Trophoblast cell (in vitro differentiated cells and primary cell): Measurements from ENCODE around the gene KLHDC7B.

ENCODE experiments used
- DNase-seq, 2 donors: peaks; one replicate each; pipeline ENCODE4 v3.0.0-alpha.2; 2016
- H2AFZ ChIP-seq: 2 replicates; pipeline ENCODE4 v1.6.1; 2013; ENCODE audit warnings: low read length, moderate library complexity, mild to moderate bottlenecking; ENCODE audit not compliant: insufficient read depth, poor library complexity
- H2AK5ac ChIP-seq: 2 replicates; pipeline ENCODE4 v1.6.1; 2013; ENCODE audit warnings: mild to moderate bottlenecking, low read length
- H2BK120ac ChIP-seq: 2 replicates; pipeline ENCODE4 v1.6.1; 2013; ENCODE audit warnings: low read length, mild to moderate bottlenecking, moderate library complexity; ENCODE audit not compliant: insufficient read depth, poor library complexity
- H2BK12ac ChIP-seq: 2 replicates; pipeline ENCODE4 v1.6.1; 2013; ENCODE audit warnings: mild to moderate bottlenecking, low read length, moderate library complexity
- H2BK5ac ChIP-seq: 2 replicates; pipeline ENCODE4 v1.6.1; 2013; ENCODE audit warnings: low read length, low read depth, moderate library complexity, mild to moderate bottlenecking; ENCODE audit not compliant: poor library complexity
- H3K14ac ChIP-seq: 2 replicates; pipeline ENCODE4 v1.6.1; 2013; ENCODE audit warnings: mild to moderate bottlenecking, low read length
- H3K18ac ChIP-seq: 2 replicates; pipeline ENCODE4 v1.6.1; 2013; ENCODE audit warnings: mild to moderate bottlenecking, low read length
- H3K23ac ChIP-seq: 2 replicates; pipeline ENCODE4 v1.6.1; 2013; ENCODE audit warnings: low read length
- H3K27ac ChIP-seq: 2 replicates; pipeline ENCODE4 v1.5.1; 2013; ENCODE audit warnings: low read depth, mild to moderate bottlenecking, inconsistent platforms, low read length, moderate library complexity
- H3K27me3 ChIP-seq: 2 replicates; pipeline ENCODE4 v1.6.1; 2013; ENCODE audit warnings: inconsistent platforms, mild to moderate bottlenecking, low read length, moderate library complexity; ENCODE audit not compliant: insufficient read depth
- H3K36me3 ChIP-seq, 2 experiments: 1 replicate in 1 of 2; 2 replicates in 1 of 2; pipeline ENCODE4 v1.6.1; 2013; ENCODE audit warnings: low read length in 2 of 2, mild to moderate bottlenecking in 2 of 2, moderate library complexity in 1 of 2; ENCODE audit not compliant: insufficient read depth in 2 of 2, control insufficient read depth in 1 of 2
- H3K4ac ChIP-seq: 2 replicates; pipeline ENCODE4 v1.6.1; 2013; ENCODE audit warnings: low read depth, mild to moderate bottlenecking, low read length, moderate library complexity
- H3K4me1 ChIP-seq, 2 experiments: 1 replicate in 1 of 2; 2 replicates in 1 of 2; pipeline ENCODE4 v1.6.1; 2013; ENCODE audit warnings: low read length in 2 of 2, mild to moderate bottlenecking in 2 of 2, moderate library complexity in 1 of 2; ENCODE audit not compliant: insufficient read depth in 2 of 2, control insufficient read depth in 1 of 2
- H3K4me2 ChIP-seq: 2 replicates; pipeline ENCODE4 v1.6.1; 2013; ENCODE audit warnings: inconsistent platforms, mild to moderate bottlenecking, low read length, moderate library complexity
- H3K4me3 ChIP-seq: 2 replicates; pipeline ENCODE4 v1.5.1; 2013; ENCODE audit warnings: mild to moderate bottlenecking, low read depth, low read length, inconsistent platforms
- H3K79me1 ChIP-seq: one replicate; pipeline ENCODE4 v1.6.1; 2013; ENCODE audit warnings: low read length
- H3K79me2 ChIP-seq: 2 replicates; pipeline ENCODE4 v1.6.1; 2013; ENCODE audit warnings: low read length, mild to moderate bottlenecking; ENCODE audit not compliant: control insufficient read depth, insufficient read depth, poor library complexity
- H3K9ac ChIP-seq: 2 replicates; pipeline ENCODE4 v1.6.1; 2013; ENCODE audit warnings: mild to moderate bottlenecking, low read length
- H3K9me3 ChIP-seq: 2 replicates; pipeline ENCODE4 v1.6.1; 2013; ENCODE audit warnings: low read depth, mild to moderate bottlenecking, control low read depth, inconsistent platforms, low read length; ENCODE audit not compliant: insufficient read depth
- H4K12ac ChIP-seq: 2 replicates; pipeline ENCODE4 v1.6.1; 2013; ENCODE audit warnings: low read depth, mild to moderate bottlenecking, low read length, moderate library complexity
- H4K8ac ChIP-seq: 2 replicates; pipeline ENCODE4 v1.6.1; 2013; ENCODE audit warnings: low read depth, mild to moderate bottlenecking, low read length, moderate library complexity
- H4K91ac ChIP-seq: one replicate; pipeline ENCODE4 v1.6.1; 2013; ENCODE audit warnings: low read depth, mild to moderate bottlenecking, low read length, moderate library complexity
- WGBS: extraction: QIAGEN DNeasy Blood & Tissue Kit; methylation state at CpG from one replicate; pipeline ENCODE4 v1.1.7; 2013; ENCODE audit warnings: missing lambda C conversion rate; ENCODE audit not compliant: insufficient read length, insufficient coverage; ENCODE audit errors: extremely low coverage; 5-methylcytosine and 5-hydroxymethylcytosine counted together

Gene KLHDC7B

GRCh38 chr22:50577987-50578775 is 32.5 kb downstream of the KLHDC7B start, which contains the start of gene CPT1B:
CPT1B (minus strand) TSS chr22:50578427; CDS start chr22:50577915, 512 bp downstream.
- peaks cover 7% of the 10 kb centered on the region for H3K79me2 ChIP-seq
- H2AK5ac ChIP-seq, result no peak within 1 kb of the TSS
- H3K27me3 ChIP-seq, result no peaks in the 10 kb centered on the region
- no peak within 1 kb of the TSS for H4K12ac ChIP-seq
- H3K18ac ChIP-seq, result no peak within 1 kb of the TSS
- H2BK5ac ChIP-seq, result no peak within 1 kb of the TSS
- H4K91ac ChIP-seq, result no peak within 1 kb of the TSS
- H3K14ac ChIP-seq, result no peak within 1 kb of the TSS
- DNase-seq, result peak in 1 of 2 donors; percentile 30
- no peak within 1 kb of the TSS for H2BK120ac ChIP-seq
- peaks cover 2% of the 10 kb centered on the region for H3K9me3 ChIP-seq
- H3K4me2 ChIP-seq, result no peak within 1 kb of the TSS
- H3K23ac ChIP-seq, result no peak within 1 kb of the TSS
- H4K8ac ChIP-seq, result no peak within 1 kb of the TSS
- no peak within 1 kb of the TSS for H2AFZ ChIP-seq
- peaks cover 7% of the 10 kb centered on the region for H3K79me1 ChIP-seq
- no CpG with 5 or more reads among the region's 63 CpGs for WGBS
- H2BK12ac ChIP-seq, result no peak within 1 kb of the TSS
- H3K4ac ChIP-seq, result no peak within 1 kb of the TSS
- no peak within 1 kb of the TSS for H3K9ac ChIP-seq
- H3K36me3 ChIP-seq, result peaks cover 52 to 56% of the 10 kb centered on the region in 2 experiments
- peak within 1 kb of the TSS; percentile 7 for H3K4me3 ChIP-seq
- H3K4me1 ChIP-seq, result peaks cover 7 to 8% of the 10 kb centered on the region in 2 experiments
- H3K27ac ChIP-seq, result no peak within 1 kb of the TSS

- H2BK5ac ChIP-seq, result no peak overlapping the region
- H4K8ac ChIP-seq, result no peak overlapping the region
- peak overlapping the region; percentile 7 for H3K4me3 ChIP-seq
- no peak overlapping the region for H2BK12ac ChIP-seq
- WGBS, result no CpG with 5 or more reads among the region's 8 CpGs
- H2AFZ ChIP-seq, result no peak overlapping the region
- no peak overlapping the region for H3K23ac ChIP-seq
- no peak overlapping the region for H2AK5ac ChIP-seq
- H4K91ac ChIP-seq, result no peak overlapping the region
- no peak overlapping the region for H3K14ac ChIP-seq
- no peak overlapping the region for H4K12ac ChIP-seq
- peaks cover 11 to 13% of the 10 kb centered on the region in 2 experiments for H3K4me1 ChIP-seq
- H3K79me1 ChIP-seq, result peaks cover 8% of the 10 kb centered on the region
- no peak overlapping the region for H3K27ac ChIP-seq
- no peaks in the 10 kb centered on the region for H3K27me3 ChIP-seq
- no peak overlapping the region for H3K18ac ChIP-seq
- H3K79me2 ChIP-seq, result peaks cover 8% of the 10 kb centered on the region
- H3K4me2 ChIP-seq, result no peak overlapping the region
- H3K9ac ChIP-seq, result no peak overlapping the region
- H3K9me3 ChIP-seq, result peaks cover 2% of the 10 kb centered on the region
- H2BK120ac ChIP-seq, result no peak overlapping the region
- H3K36me3 ChIP-seq, result peaks cover 46 to 49% of the 10 kb centered on the region in 2 experiments
- H3K4ac ChIP-seq, result no peak overlapping the region
- DNase-seq, result no peak
These were observed 33.1 kb downstream of the KLHDC7B start for GRCh38 chr22:50578776-50579310.

DNA sequence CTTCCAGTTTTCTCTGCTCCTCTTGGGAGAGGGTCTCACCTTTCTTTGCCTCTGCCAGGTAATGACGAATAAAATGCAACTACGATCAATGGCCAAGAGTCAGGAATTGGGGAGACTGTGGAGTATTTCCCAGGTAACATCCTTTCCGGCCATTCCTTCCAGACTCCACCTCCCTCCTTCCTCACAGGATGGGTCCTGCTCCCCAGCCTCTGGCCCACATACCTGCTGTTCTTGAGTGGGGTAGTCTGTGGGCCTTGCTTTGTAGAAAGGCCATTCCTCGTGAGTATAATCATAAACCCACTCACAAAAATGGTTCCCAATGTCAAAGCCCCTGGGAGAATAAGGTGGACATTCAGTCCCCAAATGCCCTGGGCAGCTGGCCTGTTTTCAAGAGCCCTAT is 34.1 kb downstream of the KLHDC7B start:
- H4K91ac ChIP-seq, result no peak overlapping the region
- no peak overlapping the region for H3K23ac ChIP-seq
- H3K14ac ChIP-seq, result no peak overlapping the region
- no peak overlapping the region for H3K18ac ChIP-seq
- peaks cover 8% of the 10 kb centered on the region for H3K79me2 ChIP-seq
- H4K12ac ChIP-seq, result no peak overlapping the region
- peaks cover 8% of the 10 kb centered on the region for H3K79me1 ChIP-seq
- no peak overlapping the region for H3K4me2 ChIP-seq
- no peak overlapping the region for H2AFZ ChIP-seq
- H3K9me3 ChIP-seq, result peaks cover 2% of the 10 kb centered on the region
- H4K8ac ChIP-seq, result no peak overlapping the region
- H3K4ac ChIP-seq, result no peak overlapping the region
- H3K27me3 ChIP-seq, result no peaks in the 10 kb centered on the region
- no peak overlapping the region for H3K9ac ChIP-seq
- WGBS, result no CpG with 5 or more reads among the region's 4 CpGs
- no peak overlapping the region for H2BK120ac ChIP-seq
- H3K27ac ChIP-seq, result no peak overlapping the region
- no peak overlapping the region for H2AK5ac ChIP-seq
- H3K4me3 ChIP-seq, result no peak overlapping the region
- peaks cover 37 to 40% of the 10 kb centered on the region in 2 experiments for H3K36me3 ChIP-seq
- no peak overlapping the region for H2BK5ac ChIP-seq
- no peak for DNase-seq
- no peak overlapping the region for H2BK12ac ChIP-seq
- peaks cover 15 to 17% of the 10 kb centered on the region in 2 experiments for H3K4me1 ChIP-seq

DNA sequence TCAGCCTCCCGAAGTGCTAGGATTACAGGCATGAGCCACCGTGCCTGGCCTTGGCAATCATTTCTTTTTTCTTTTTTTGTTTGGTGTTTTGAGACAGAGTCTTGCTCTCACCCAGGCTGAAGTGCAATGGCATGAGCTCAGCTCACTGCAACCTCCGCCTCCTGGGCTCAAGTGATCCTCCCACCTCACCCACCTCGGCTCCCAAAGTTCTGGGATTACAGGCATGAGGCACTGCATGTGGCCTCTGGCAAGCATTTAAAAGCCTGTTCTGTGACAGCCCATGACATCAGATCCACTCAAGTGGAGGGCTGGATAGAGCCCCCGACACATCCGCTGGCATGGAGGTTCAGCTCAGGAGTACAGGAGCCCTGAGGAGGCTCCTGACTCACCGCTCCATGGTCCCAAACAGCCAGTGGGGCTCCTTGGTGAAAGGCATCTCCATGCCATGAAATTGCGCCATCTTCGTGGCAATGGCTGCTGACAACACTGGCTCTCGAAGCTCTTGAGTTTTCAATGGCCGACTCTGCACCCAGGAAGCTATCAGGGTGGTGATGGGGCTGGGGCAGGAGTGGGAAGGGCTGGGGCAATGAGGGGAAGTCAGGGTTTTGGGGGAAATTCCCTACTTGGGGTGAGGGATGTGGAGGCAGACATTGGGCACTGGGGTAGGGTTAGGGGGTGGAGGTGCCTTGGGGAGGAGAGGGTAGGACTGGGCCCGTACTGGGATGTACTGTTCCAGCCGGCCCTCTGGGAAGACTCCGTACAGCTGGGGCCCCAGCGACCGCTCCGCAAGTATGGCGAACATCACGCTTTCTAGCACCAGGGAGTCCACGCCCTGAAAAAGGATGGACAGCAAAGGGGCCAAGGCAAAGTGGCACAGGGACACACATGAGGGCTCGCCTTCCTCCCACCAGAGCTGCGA is 35.6 kb downstream of the KLHDC7B start:
- Histone ChIP-seq H3K27ac (no peak overlapping the region), H3K23ac (no peak overlapping the region), H3K4ac (peak overlapping the region; percentile 12), H3K9me3 (no peaks in the 10 kb centered on the region), H2BK12ac (no peak overlapping the region), H3K36me3 (peaks cover 33 to 37% of the 10 kb centered on the region in 2 experiments), H2BK120ac (no peak overlapping the region), H3K4me2 (peak overlapping the region; percentile 96), H3K4me1 (peaks cover 15 to 19% of the 10 kb centered on the region in 2 experiments), H3K27me3 (no peaks in the 10 kb centered on the region), H4K8ac (peak overlapping the region; percentile 99), H2AFZ (no peak overlapping the region), H4K12ac (peak overlapping the region; percentile 6), H3K79me1 (peaks cover 8% of the 10 kb centered on the region), H2AK5ac (peak overlapping the region; percentile 22), H2BK5ac (no peak overlapping the region), H3K79me2 (peaks cover 8% of the 10 kb centered on the region), H3K9ac (no peak overlapping the region), H3K18ac (no peak overlapping the region), H3K14ac (no peak overlapping the region), H3K4me3 (peak overlapping the region; percentile 87), H4K91ac (no peak overlapping the region)
- WGBS, result no CpG with 5 or more reads among the region's 22 CpGs
- DNase-seq, result no peak
